HCT116 (cell line): Measurements from ENCODE around the gene BAIAP2.

Experiments
- CTCF ChIP-seq, 3 experiments: fragments of 200-600 bp in 1 of 3; sonication (generic) in 1 of 3; IDR thresholded peaks in 2 of 3; conservative IDR thresholded peaks in 1 of 3; 2 replicates each; pipeline ENCODE4 v1.5.1; 2012 to 2017; ENCODE audit warnings: low read depth in 2 of 3, low read length in 2 of 3, antibody characterized with exemption in 1 of 3, borderline replicate concordance in 1 of 3, control low read depth in 1 of 3, mild to moderate bottlenecking in 1 of 3, mixed read lengths in 1 of 3, mixed run types in 1 of 3, moderate library complexity in 1 of 3; ENCODE audit not compliant: insufficient read depth in 1 of 3
- POLR2AphosphoS5 ChIP-seq: IDR thresholded peaks from 2 replicates; pipeline ENCODE4 v1.6.1; 2011; ENCODE audit warnings: mild to moderate bottlenecking, low read depth, low read length, moderate library complexity
- RAD21 ChIP-seq: IDR thresholded peaks from 2 replicates; pipeline ENCODE4 v1.6.1; 2012; ENCODE audit warnings: low read depth, mild to moderate bottlenecking
- SIN3A ChIP-seq: IDR thresholded peaks from 2 replicates; pipeline ENCODE4 v1.6.1; 2012; ENCODE audit warnings: low read depth
- SP1 ChIP-seq: IDR thresholded peaks from 2 replicates; pipeline ENCODE4 v1.6.1; 2012; ENCODE audit warnings: low read depth
- SRF ChIP-seq: IDR thresholded peaks from 2 replicates; pipeline ENCODE4 v1.6.1; 2012; ENCODE audit warnings: low read depth
- YY1 ChIP-seq: IDR thresholded peaks from 2 replicates; pipeline ENCODE4 v1.6.1; 2011; ENCODE audit warnings: low read length, low read depth, moderate library complexity, mild to moderate bottlenecking; ENCODE audit not compliant: insufficient replicate concordance; ENCODE audit errors: extremely low read depth
- ZNF274 ChIP-seq: fragments of 200-500 bp; sonication (Bioruptor generic); IDR thresholded peaks from 2 replicates; pipeline ENCODE4 v1.6.1; 2014; ENCODE audit warnings: mild to moderate bottlenecking, low read depth, low read length, inconsistent platforms

DNA sequence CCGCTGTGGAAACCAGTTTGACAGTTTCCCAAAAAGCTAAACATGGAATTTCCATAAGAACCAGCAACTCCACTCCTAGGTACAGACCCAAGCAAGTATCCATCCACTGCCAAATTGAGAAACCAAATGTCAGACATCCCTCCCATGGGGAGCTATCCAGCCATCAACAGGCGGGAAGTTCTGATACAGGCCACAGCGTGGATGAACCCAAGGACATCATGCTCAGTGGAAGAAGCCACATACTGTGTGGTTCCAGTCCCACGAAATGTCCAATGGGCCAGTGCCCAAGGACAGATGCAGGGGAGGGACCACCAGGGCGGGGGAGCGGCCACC, 12.6 kb upstream of the BAIAP2 start:
- no peak for TF ChIP-seq SRF
- TF ChIP-seq RAD21: no peak
- TF ChIP-seq ZNF274: no peak
- TF ChIP-seq POLR2AphosphoS5: no peak
- no peak for TF ChIP-seq CTCF (IDR thresholded peaks at IDR 0.05 in 2 of 3, conservative IDR thresholded peaks at IDR 0.05 in 1 of 3; ENCODE audit: borderline replicate concordance in 1 of 3, insufficient read depth in 1 of 3, low read depth in 2 of 3, low read length in 2 of 3)
- TF ChIP-seq SIN3A: no peak
- TF ChIP-seq SP1: no peak
- TF ChIP-seq YY1: no peak
